ENCODE results near the gene PDK2. TPM values are rescaled to one million over a fixed set of nuclear protein-coding genes. Genes with fewer than 3 reads are reported as not detected.

Gene PDK2
- total RNA-seq, 4 donors from 2014 or later = 31.6 to 70.6 (median 58.1) TPM

DNA sequence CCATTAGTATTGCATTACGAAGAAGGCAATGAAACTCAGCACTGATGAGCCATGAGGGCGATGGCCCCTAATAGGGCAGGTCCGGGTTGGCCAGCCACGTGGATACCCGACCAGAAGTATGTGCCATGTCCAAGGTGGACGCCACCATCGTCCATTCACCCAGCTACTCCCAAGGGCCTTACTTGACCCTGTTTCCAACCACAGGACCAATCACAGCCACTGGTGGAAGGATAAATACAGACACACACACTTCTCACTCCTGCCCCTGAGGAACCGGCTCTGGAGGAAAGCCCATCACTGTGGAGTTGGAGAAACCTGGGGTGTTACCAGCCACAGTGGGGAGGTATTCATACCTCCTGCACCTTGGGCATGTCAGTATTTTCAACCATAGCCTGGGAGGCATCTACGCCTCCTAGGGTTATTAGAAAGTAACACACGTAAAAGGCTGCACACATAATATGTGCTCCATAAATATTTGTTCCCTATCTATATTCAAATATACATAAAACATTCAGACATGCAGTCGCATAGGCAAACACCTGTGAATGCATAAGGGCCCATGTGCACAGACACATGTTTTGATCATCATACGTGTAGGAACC is 44.6 kb upstream of the PDK2 start:
- 93% methylated on average over 11 to 12 of the region's 12 CpGs for WGBS, 2 donors (ENCODE audit: low coverage in 1 of 2)
- no peak for TF ChIP-seq POLR2AphosphoS5 (IDR thresholded peaks at IDR 0.05)
- no peak for TF ChIP-seq POLR2A (IDR thresholded peaks at IDR 0.05)
- no peak for TF ChIP-seq EP300 (IDR thresholded peaks at IDR 0.05)
- TF ChIP-seq, protein P1, sequence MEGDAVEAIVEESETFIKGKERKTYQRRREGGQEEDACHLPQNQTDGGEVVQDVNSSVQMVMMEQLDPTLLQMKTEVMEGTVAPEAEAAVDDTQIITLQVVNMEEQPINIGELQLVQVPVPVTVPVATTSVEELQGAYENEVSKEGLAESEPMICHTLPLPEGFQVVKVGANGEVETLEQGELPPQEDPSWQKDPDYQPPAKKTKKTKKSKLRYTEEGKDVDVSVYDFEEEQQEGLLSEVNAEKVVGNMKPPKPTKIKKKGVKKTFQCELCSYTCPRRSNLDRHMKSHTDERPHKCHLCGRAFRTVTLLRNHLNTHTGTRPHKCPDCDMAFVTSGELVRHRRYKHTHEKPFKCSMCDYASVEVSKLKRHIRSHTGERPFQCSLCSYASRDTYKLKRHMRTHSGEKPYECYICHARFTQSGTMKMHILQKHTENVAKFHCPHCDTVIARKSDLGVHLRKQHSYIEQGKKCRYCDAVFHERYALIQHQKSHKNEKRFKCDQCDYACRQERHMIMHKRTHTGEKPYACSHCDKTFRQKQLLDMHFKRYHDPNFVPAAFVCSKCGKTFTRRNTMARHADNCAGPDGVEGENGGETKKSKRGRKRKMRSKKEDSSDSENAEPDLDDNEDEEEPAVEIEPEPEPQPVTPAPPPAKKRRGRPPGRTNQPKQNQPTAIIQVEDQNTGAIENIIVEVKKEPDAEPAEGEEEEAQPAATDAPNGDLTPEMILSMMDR (IDR thresholded peaks at IDR 0.05) = no peak
- H3K27ac ChIP-seq = no peak overlapping the region

DNA sequence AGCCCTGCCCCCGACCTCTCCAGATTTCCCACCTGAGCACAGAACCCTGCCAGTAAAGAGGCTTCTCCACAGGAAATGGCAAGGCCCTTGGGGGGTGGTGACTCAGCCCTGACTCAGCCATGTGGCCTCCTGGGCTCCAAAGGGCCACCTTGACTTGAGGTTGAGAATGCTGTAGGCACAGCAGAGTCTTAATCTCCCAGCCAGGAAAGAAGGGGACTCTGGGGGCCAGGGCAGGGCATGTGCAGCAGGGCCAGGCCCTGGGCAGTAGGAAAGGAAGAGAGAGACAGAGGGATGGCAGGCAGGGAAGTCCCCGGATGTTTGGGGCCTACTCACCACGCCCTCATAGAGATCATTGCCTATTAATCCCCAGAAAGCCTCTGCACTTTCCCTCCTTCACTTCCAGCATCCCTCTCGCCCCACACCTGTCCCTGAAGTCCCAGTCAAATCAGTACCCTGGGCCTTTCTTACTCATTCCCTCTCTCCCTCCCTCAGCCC is 44.0 kb upstream of the PDK2 start:
- peak; percentile 30 for TF ChIP-seq POLR2AphosphoS5 (IDR thresholded peaks at IDR 0.05)
- TF ChIP-seq POLR2A (IDR thresholded peaks at IDR 0.05) = no peak
- no peak for ATAC-seq

More for the DNA sequence above, 44.6 kb upstream of the PDK2 start:
- H3K36me3 ChIP-seq = no peaks in the 10 kb centered on the region
- H3K4me3 ChIP-seq = no peak overlapping the region
- H3K27me3 ChIP-seq = no peaks in the 10 kb centered on the region
- no peaks in the 10 kb centered on the region for H3K9me3 ChIP-seq
- peaks cover 0 to 60% (median 5%) of the 10 kb centered on the region in 3 donors for H3K4me1 ChIP-seq
- no peak for ATAC-seq

DNA sequence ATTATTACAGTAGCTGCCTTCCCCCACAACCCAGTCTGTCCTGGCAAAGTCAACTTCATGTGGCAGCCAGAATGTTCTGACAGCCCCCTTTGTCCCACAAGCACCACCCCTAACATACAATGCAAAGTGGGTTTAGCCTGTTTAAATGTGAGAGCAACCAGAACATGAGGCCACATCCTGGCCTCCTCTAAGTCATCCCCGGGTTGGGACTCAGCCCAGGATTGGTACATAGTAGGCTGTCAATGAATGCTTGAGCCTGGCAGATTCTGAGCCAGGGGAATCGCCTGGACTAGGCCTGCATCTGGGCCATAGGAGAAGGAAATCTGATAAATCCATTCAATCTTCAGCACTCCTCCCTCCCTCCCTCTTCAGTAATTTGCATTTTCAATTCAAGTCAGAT is 43.5 kb upstream of the PDK2 start:
- Histone ChIP-seq H3K9me3 (no peaks in the 10 kb centered on the region), H3K27ac (no peak overlapping the region), H3K27me3 (no peaks in the 10 kb centered on the region), H3K36me3 (no peaks in the 10 kb centered on the region), H3K4me3 (no peak overlapping the region), H3K4me1 (peaks cover 0 to 56% (median 5%) of the 10 kb centered on the region in 3 donors)
- no peak for TF ChIP-seq EP300 (IDR thresholded peaks at IDR 0.05)
- TF ChIP-seq POLR2AphosphoS5 (IDR thresholded peaks at IDR 0.05) = no peak
- no peak for TF ChIP-seq POLR2A (IDR thresholded peaks at IDR 0.05)
- TF ChIP-seq, protein P1 (IDR thresholded peaks at IDR 0.05) = no peak
- 69 to 75% methylated on average over 2 of the region's 2 CpGs for WGBS, 2 donors (ENCODE audit: low coverage in 1 of 2)
- no peak for ATAC-seq

More for the DNA sequence above, 44.0 kb upstream of the PDK2 start:
- H3K36me3 ChIP-seq = no peaks in the 10 kb centered on the region
- H3K4me3 ChIP-seq = no peak overlapping the region
- no peak overlapping the region for H3K27ac ChIP-seq
- H3K27me3 ChIP-seq = no peaks in the 10 kb centered on the region
- 93% methylated on average over 3 of the region's 4 CpGs; no CpG with 5 or more reads in 1 of the 2 donors for WGBS, 2 donors (ENCODE audit: low coverage in 1 of 2)
- peaks cover 0 to 58% (median 5%) of the 10 kb centered on the region in 3 donors for H3K4me1 ChIP-seq
- no peaks in the 10 kb centered on the region for H3K9me3 ChIP-seq

DNA sequence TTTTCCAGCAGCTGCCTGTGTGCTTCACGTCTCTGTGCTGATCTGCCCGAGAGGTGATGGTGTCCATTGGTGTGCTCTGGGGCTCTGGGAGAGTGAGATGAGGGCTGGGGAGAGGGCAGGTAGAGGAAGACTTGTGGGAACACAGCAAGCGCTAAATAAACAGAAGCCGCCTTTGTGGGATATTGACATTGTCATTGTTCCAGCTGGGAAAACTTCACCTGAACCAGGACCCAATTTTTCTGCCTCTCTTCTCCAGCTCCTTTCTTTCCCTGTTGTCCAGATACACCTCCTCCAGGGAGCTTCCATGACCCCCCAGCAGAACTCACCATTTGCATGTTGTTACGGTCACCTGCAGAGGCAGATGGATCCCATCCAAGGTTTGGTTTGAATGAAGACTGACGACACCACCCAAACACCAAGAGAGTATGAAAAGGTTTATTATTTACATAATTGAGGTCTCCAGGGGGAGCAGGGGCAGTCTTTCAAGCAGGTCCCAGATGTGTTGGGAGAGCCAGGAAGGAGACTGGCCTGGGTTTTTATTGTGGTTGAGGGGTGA is 42.8 kb upstream of the PDK2 start:
- 83 to 95% methylated on average over 3 to 4 of the region's 6 CpGs for WGBS, 2 donors (ENCODE audit: low coverage in 1 of 2)
- H3K27ac ChIP-seq = no peak overlapping the region
- ATAC-seq = no peak
- H3K9me3 ChIP-seq = no peaks in the 10 kb centered on the region
- no peak overlapping the region for H3K4me3 ChIP-seq
- TF ChIP-seq, protein P1 (IDR thresholded peaks at IDR 0.05) = no peak
- no peak for TF ChIP-seq EP300 (IDR thresholded peaks at IDR 0.05)
- no peak for TF ChIP-seq POLR2AphosphoS5 (IDR thresholded peaks at IDR 0.05)
- no peak for TF ChIP-seq POLR2A (IDR thresholded peaks at IDR 0.05)
- no peaks in the 10 kb centered on the region for H3K27me3 ChIP-seq
- no peaks in the 10 kb centered on the region for H3K36me3 ChIP-seq
- H3K4me1 ChIP-seq = peaks cover 0 to 56% (median 5%) of the 10 kb centered on the region in 3 donors

DNA sequence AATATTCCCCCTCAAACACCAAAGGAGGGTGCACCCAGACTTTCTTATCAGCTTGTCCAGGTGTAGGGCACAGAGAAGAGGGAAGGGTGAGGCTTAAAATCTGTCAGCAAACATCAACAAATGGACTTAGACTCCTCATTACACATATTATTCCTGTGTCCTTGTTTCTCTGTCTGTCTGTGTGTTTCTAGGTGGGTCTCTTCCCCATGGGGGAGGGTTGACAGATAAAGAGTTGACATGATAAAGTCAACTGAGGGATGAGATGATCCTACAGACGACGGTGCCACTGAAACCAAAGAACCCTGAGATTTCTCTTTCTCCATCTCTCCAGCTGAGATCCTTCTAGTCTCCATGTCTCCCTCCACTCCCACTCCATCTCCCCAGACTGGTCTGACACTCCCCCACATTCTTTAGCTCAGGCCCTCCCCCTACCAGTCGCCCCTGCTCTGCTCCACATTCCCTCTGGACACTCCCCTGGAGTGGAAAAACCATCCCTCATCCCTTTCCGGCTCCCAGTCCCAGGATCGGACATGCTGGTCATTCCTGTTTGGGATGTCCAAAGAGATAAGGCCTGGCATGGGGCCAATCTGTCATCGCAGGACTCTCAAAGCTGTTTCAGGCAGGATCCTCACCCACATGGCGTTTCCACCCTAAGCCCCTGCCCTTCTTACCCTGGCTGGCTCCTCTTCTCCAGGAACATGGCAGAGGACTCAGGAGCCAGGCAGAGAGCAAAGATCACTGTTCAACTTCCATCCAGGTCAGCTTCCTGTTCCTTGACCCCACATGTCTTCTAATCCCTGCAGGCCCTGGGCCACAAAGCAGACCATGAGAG is 42.1 kb upstream of the PDK2 start:
- TF ChIP-seq POLR2A (IDR thresholded peaks at IDR 0.05) = no peak
- TF ChIP-seq POLR2AphosphoS5 (IDR thresholded peaks at IDR 0.05) = no peak
- TF ChIP-seq EP300 (IDR thresholded peaks at IDR 0.05) = no peak
- TF ChIP-seq, protein P1 (IDR thresholded peaks at IDR 0.05) = no peak
- WGBS, 2 donors (ENCODE audit: low coverage in 1 of 2) = 41 to 48% methylated on average over 7 of the region's 7 CpGs
- Histone ChIP-seq H3K36me3 (no peaks in the 10 kb centered on the region), H3K27ac (peak overlapping the region in 2 of 4 donors; percentile 3 to 95), H3K27me3 (no peaks in the 10 kb centered on the region), H3K9me3 (no peaks in the 10 kb centered on the region), H3K4me3 (no peak overlapping the region), H3K4me1 (peaks cover 0 to 56% (median 11%) of the 10 kb centered on the region in 3 donors)
- ATAC-seq = no peak
